ENCODE data around the gene CCDC85C. TPM values are rescaled to one million over a fixed set of nuclear protein-coding genes. Genes with fewer than 3 reads are reported as not detected.
A peak's percentile ranks its signal among the peaks of the same experiment; 100 is the strongest.

CCDC85C gene
- total RNA-seq, 1 experiment from 2014 or later, result 33.2 TPM

DNA sequence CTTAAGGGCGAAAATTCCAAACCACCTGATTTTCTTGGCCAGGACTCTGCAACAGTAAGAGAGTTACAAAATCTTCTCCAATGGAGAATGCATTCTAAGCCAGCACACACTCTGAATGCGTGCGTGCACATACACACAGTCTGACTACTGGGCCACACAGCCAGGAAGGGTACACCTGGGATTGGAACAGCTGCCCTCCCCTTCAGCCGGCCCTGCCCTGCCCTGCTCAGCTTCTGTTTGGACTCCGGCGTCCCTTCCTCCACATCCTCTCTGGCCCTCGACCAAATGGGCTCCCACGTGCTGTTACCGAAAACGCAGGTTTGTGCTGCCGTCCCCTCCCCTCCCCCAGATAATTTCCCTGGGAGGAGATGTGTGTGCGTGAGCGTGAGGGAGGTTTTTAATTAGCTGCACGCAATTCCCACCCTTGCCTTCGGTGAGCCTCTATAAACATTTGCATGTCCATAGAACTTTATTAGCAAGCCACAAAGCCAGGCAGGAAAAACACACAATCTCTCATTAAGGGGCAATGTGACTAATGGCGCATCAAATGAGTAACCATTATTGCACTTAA, 79.8 kb downstream of the CCDC85C start:
- H3K27ac ChIP-seq (ENCODE audit: insufficient read length, low read depth, low read length), result no peak overlapping the region
- H3K23me2 ChIP-seq (ENCODE audit: insufficient read length, low read depth, low read length, poor library complexity, severe bottlenecking), result no peaks in the 10 kb centered on the region
- peak overlapping the region in 2 of 3 experiments; percentile 44 to 88; a peak in 3 of 7 replicates for H3K27ac Mint-ChIP-seq

More for the DNA sequence above, 79.8 kb downstream of the CCDC85C start:
- H4K20me1 ChIP-seq (ENCODE audit: control insufficient read depth, insufficient read depth, insufficient read length), result no peaks in the 10 kb centered on the region
- H2BK15ac ChIP-seq (ENCODE audit: low read depth, low read length), result no peak overlapping the region
- no peaks in the 10 kb centered on the region for H3K9me3 Mint-ChIP-seq
- no peak overlapping the region for H2BK5ac ChIP-seq (ENCODE audit: insufficient read length, low read length)
- H3K36me3 Mint-ChIP-seq (ENCODE audit: insufficient read depth in 1 of 3, low read depth in 3 of 3), result peaks cover 0 to 12% (median 0%) of the 10 kb centered on the region in 3 experiments; a peak in 4 of 7 replicates
- H2AFZ ChIP-seq (ENCODE audit: low read length), result no peak overlapping the region
- H3K4ac ChIP-seq (ENCODE audit: low read depth, low read length), result no peak overlapping the region
- H4K8ac ChIP-seq (replicated peaks; ENCODE audit: insufficient read length, low read depth, low read length), result no peak overlapping the region
- H3K79me1 ChIP-seq (ENCODE audit: insufficient read depth, low read depth, low read length, poor library complexity, severe bottlenecking), result no peaks in the 10 kb centered on the region
- H3K4me1 ChIP-seq (ENCODE audit: insufficient read depth, low read length), result peaks cover 11% of the 10 kb centered on the region; the same call in 1 of the 2 replicates
- H3K79me2 ChIP-seq (ENCODE audit: insufficient read depth, low read length), result no peaks in the 10 kb centered on the region
- no peak overlapping the region for H4K91ac ChIP-seq (ENCODE audit: insufficient read length, low read depth, low read length)
- no peak overlapping the region for H3T11ph ChIP-seq (ENCODE audit: low read length)
- WGBS (ENCODE audit: extremely low coverage, insufficient read length, low lambda C conversion rate), result no CpG with 5 or more reads among the region's 16 CpGs
- peaks cover 58 to 76% of the 10 kb centered on the region in 2 experiments for H3K4me1 Mint-ChIP-seq
- H3K9ac ChIP-seq (ENCODE audit: extremely low read depth, insufficient read length, low read length), result no peak overlapping the region
- no peak overlapping the region for H2BK20ac ChIP-seq (ENCODE audit: low read depth, low read length, poor library complexity, severe bottlenecking)
- no peak overlapping the region for H2AK5ac ChIP-seq (ENCODE audit: insufficient read length, low read length)
- 0 out of 2 replicates have a peak overlapping the region, but pooled peaks have one; percentile 33 for H3K14ac ChIP-seq (ENCODE audit: insufficient read depth, low read length)
- TF ChIP-seq, protein P1, sequence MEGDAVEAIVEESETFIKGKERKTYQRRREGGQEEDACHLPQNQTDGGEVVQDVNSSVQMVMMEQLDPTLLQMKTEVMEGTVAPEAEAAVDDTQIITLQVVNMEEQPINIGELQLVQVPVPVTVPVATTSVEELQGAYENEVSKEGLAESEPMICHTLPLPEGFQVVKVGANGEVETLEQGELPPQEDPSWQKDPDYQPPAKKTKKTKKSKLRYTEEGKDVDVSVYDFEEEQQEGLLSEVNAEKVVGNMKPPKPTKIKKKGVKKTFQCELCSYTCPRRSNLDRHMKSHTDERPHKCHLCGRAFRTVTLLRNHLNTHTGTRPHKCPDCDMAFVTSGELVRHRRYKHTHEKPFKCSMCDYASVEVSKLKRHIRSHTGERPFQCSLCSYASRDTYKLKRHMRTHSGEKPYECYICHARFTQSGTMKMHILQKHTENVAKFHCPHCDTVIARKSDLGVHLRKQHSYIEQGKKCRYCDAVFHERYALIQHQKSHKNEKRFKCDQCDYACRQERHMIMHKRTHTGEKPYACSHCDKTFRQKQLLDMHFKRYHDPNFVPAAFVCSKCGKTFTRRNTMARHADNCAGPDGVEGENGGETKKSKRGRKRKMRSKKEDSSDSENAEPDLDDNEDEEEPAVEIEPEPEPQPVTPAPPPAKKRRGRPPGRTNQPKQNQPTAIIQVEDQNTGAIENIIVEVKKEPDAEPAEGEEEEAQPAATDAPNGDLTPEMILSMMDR (conservative IDR thresholded peaks at IDR 0.05), result no peak
- H3K9me3 ChIP-seq (ENCODE audit: control insufficient read depth, low read depth, low read length), result no peaks in the 10 kb centered on the region
- H3K4me3 Mint-ChIP-seq, result peak overlapping the region in 1 of 2 experiments; percentile 20; a peak in 1 of 5 replicates
- DNase-seq, result no peak
- no peak overlapping the region for H2BK12ac ChIP-seq (ENCODE audit: insufficient read length, low read depth, low read length)
- H3K23ac ChIP-seq (ENCODE audit: insufficient read length, low read depth, low read length), result no peak overlapping the region
- H3K4me2 ChIP-seq (ENCODE audit: insufficient read depth, insufficient read length, low read length), result no peak overlapping the region
- no peak overlapping the region for H4K5ac ChIP-seq (ENCODE audit: insufficient read length, low read depth, low read length)
- no peak overlapping the region for H3K18ac ChIP-seq (ENCODE audit: insufficient read length, low read depth, low read length)
- H2BK120ac ChIP-seq (ENCODE audit: low read depth, low read length, poor library complexity, severe bottlenecking), result no peak overlapping the region
- no peaks in the 10 kb centered on the region for H3K27me3 ChIP-seq (ENCODE audit: insufficient read depth, low read length)
- H3K56ac ChIP-seq (ENCODE audit: insufficient read length, low read depth, low read length), result no peak overlapping the region
- H3K27me3 Mint-ChIP-seq (ENCODE audit: low read depth), result no peaks in the 10 kb centered on the region; the same call in 1 of the 2 replicates
